AG09309 (cell line): ENCODE data around the gene HASPIN.

ENCODE experiments used
- DNase-seq: peaks from one replicate; pipeline ENCODE4 v3.0.0-alpha.2; 2010; ENCODE audit warnings: low read depth
- H3K4me3 ChIP-seq: 2 replicates; pipeline ENCODE4 v1.5.1; 2011; ENCODE audit warnings: mild to moderate bottlenecking, low read depth, low read length, moderate library complexity; ENCODE audit not compliant: control insufficient read depth
- CTCF ChIP-seq: IDR thresholded peaks from 2 replicates; pipeline ENCODE4 v1.5.1; 2011; ENCODE audit warnings: mild to moderate bottlenecking, low read depth, low read length, inconsistent platforms; ENCODE audit not compliant: insufficient read depth, control insufficient read depth; ENCODE audit errors: missing control alignments

HASPIN gene

GRCh38 chr17:3754066-3754457, 30.4 kb downstream of the HASPIN start:
- DNase-seq = no peak
- no peak for TF ChIP-seq CTCF
- H3K4me3 ChIP-seq = no peak overlapping the region

DNA sequence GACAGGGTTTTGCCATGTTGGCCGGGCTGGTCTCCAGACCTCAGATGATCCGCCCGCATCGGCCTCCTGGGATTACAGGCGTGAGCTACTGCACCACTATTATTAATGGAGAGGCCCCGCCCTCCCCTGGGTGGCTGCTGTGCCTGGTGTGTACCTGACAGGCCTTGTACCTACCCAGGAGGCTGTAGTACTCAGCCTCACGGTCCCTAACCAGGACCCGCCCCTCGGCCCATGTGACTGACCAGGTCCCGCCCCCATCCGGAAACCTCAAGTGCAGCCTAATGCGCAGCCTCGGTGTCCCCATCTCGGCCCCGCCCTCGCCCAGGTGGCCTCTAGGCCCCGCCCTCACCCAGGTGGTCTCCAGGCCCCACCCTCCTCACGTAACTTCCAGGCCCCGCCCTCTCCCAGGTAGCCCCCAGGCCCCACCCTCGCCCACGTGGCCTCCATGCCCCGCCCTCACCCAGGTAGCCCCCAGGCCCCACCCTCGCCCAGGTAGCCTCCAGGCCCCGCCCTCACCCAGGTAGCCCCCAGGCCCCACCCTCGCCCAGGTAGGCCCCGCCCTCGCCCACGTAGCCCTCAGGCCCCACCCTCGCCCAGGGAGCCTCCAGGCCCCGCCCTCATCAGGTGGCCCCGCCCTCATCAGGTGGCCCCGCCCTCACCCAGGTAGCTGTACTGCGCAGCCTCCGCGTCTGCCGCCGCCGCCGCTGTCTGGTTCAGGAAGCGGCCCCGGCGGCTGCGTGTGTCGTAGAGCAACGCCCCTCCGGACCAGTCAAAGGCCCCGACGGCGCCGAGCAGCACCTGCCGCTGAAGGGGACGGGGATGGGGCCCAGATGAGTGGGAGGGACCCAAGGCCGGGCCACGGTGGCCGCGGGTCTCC, 31.0 kb downstream of the HASPIN start:
- no peak for DNase-seq
- TF ChIP-seq CTCF = no peak
- no peak overlapping the region for H3K4me3 ChIP-seq

- H3K4me3 ChIP-seq = no peak overlapping the region
- no peak for DNase-seq
- TF ChIP-seq CTCF = no peak
These were observed 31.8 kb downstream of the HASPIN start for GRCh38 chr17:3755335-3756030.

DNA sequence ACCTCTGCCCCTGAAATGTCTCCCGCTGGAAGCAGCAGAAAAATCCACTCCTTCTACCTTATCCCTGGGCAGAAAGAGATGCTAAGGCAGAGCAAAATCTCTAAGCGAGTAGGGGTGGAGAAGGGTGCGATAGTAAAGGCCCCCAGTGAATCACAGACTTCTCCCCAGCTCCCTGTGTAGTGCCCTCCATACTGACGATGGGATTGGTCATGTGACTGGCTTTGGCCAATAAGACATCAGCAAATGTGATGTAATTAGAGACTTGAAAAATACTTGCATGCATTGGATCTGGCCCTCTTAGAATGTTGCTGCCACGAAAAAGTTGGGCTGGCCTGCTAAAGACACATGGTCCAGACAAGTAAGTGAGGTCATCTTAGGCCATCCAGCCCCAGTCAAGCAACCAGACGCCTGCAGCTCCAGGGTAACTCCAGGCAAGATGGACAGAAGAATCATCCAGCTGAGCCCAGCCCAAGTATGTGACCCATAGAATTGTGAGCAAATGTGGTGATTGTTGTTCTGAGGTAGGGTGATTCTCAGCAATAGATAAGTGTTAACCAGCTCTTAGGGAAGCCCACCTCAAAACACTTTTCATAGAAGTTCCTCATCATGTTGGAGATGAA, 36.0 kb downstream of the HASPIN start:
- no peak overlapping the region for H3K4me3 ChIP-seq
- DNase-seq = no peak
- TF ChIP-seq CTCF = no peak

GRCh38 chr17:3761036-3761917, 37.6 kb downstream of the HASPIN start:
- H3K4me3 ChIP-seq = no peak overlapping the region
- no peak for TF ChIP-seq CTCF
- no peak for DNase-seq

DNA sequence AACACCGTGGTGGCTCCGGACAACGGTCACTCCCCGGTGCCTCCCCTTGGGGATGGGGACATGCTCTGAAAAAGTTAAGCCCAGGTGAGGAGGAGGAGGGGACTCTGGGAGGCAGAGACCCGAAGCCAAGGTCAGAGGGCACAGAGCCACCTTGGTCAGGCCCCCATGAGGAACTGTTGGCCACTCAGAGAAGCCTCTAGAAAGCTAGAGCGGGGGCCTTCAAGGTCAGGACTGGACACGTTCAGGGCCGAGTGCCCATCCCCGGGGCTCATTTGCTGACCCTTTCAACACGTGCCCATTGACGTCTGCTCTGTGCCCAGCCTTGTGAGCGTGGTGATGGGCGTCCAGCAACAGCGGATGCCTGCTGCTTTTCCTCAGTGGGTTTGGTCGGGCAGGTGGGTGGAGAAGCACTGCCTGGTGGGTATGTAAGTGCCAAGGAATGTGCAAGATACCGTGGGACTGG, 38.2 kb downstream of the HASPIN start:
- no peak overlapping the region for H3K4me3 ChIP-seq
- no peak for TF ChIP-seq CTCF
- DNase-seq = no peak
